PC-9 (cell line): ENCODE results near the gene MTARC2. TPM values are rescaled to one million over a fixed set of nuclear protein-coding genes. Genes with fewer than 3 reads are reported as not detected.

Source experiments
- BruUV-seq: library from RNA; stranded (reverse); fragments of 400-500 nt; replicated peaks from 2 replicates; lab custom pipeline; 2021; lab: Mats Ljungman, UMichigan
- CTCF ChIA-PET: fragments of 300-600 bp; sonication (Branson Sonifier 250); formaldehyde crosslinking; loops from one replicate; lab custom pipeline; 2022; ENCODE audit warnings: antibody characterized with exemption; lab: Charles Lee
- POLR2A ChIA-PET: fragments of 300-600 bp; sonication (Branson Sonifier 250); formaldehyde crosslinking; loops from one replicate; lab custom pipeline; 2022; ENCODE audit warnings: antibody characterized with exemption; ENCODE audit not compliant: unreplicated experiment; lab: Charles Lee
- DNase-seq, 2 experiments: peaks; one replicate each; pipeline versions ENCODE4 v3.0.0 to v3.0.0-alpha.2; 2015 to 2022; ENCODE audit warnings: mixed read lengths in 1 of 2
- H2AFZ ChIP-seq: fragments of 200-600 bp; sonication (generic); 2 replicates; pipeline ENCODE4 v1.8.1; 2017; ENCODE audit warnings: antibody characterized with exemption
- H3F3A ChIP-seq: fragments of 200-600 bp; sonication (generic); 2 replicates; pipeline ENCODE4 v1.8.1; 2017; ENCODE audit warnings: antibody characterized with exemption, mild to moderate bottlenecking, low read depth; ENCODE audit not compliant: insufficient read depth
- H3K27ac ChIP-seq: fragments of 200-600 bp; sonication (generic); 2 replicates; pipeline ENCODE4 v1.6.1; 2016; ENCODE audit warnings: mixed run types
- H3K27me3 ChIP-seq: fragments of 200-600 bp; sonication (generic); 2 replicates; pipeline ENCODE4 v1.6.1; 2016; ENCODE audit warnings: low read depth, mixed run types; ENCODE audit not compliant: insufficient read depth
- H3K36me3 ChIP-seq: fragments of 200-600 bp; sonication (generic); 2 replicates; pipeline ENCODE4 v1.6.1; 2016; ENCODE audit warnings: low read depth, mixed run types
- H3K4me1 ChIP-seq: fragments of 200-600 bp; sonication (generic); replicated peaks from 2 replicates; pipeline ENCODE4 v1.6.1; 2016; ENCODE audit warnings: mixed run types; ENCODE audit not compliant: insufficient read depth
- H3K4me2 ChIP-seq: fragments of 200-600 bp; sonication (generic); 2 replicates; pipeline ENCODE4 v1.6.1; 2017; ENCODE audit warnings: mixed run types
- H3K4me3 ChIP-seq: fragments of 200-600 bp; sonication (generic); 2 replicates; pipeline ENCODE4 v1.6.1; 2016; ENCODE audit warnings: mixed run types
- H3K79me2 ChIP-seq: fragments of 200-600 bp; sonication (generic); 2 replicates; pipeline ENCODE4 v1.6.1; 2017; ENCODE audit warnings: low read depth, mixed run types
- H3K9me2 ChIP-seq: fragments of 200-600 bp; sonication (generic); 2 replicates; pipeline ENCODE4 v1.8.1; 2017; ENCODE audit warnings: mild to moderate bottlenecking; ENCODE audit not compliant: insufficient read depth
- H3K9me3 ChIP-seq: fragments of 200-600 bp; sonication (generic); 2 replicates; pipeline ENCODE4 v1.8.1; 2016; ENCODE audit warnings: low read depth; ENCODE audit not compliant: insufficient read depth
- H4K20me1 ChIP-seq: fragments of 200-600 bp; sonication (generic); 2 replicates; pipeline ENCODE4 v1.8.1; 2017; ENCODE audit not compliant: insufficient read depth
- EZH2 ChIP-seq: fragments of 200-600 bp; sonication (generic); IDR thresholded peaks from 2 replicates; pipeline ENCODE4 v1.8.0; 2017; ENCODE audit warnings: antibody characterized with exemption, low read depth
- intact Hi-C: fragments of 100-400 bp; cut with micrococcal nuclease; formaldehyde crosslinking; loops from one replicate; pipeline ENCODE4 v1.10.0; 2022; ENCODE audit not compliant: unreplicated experiment
- total RNA-seq: library from RNA; stranded (reverse); gene quantifications from 2 replicates; pipeline ENCODE4 v1.2.3, GENCODE V29; 2021
- TF ChIP-seq, protein P1 (sequence below): fragments of 200-600 bp; sonication (generic); conservative IDR thresholded peaks from 2 replicates; pipeline ENCODE4 v1.6.1; 2017; ENCODE audit warnings: mixed run types, antibody characterized with exemption, mild to moderate bottlenecking, moderate library complexity

Gene MTARC2
- total RNA-seq, 1 experiment from 2014 or later: 23.1 TPM

DNA sequence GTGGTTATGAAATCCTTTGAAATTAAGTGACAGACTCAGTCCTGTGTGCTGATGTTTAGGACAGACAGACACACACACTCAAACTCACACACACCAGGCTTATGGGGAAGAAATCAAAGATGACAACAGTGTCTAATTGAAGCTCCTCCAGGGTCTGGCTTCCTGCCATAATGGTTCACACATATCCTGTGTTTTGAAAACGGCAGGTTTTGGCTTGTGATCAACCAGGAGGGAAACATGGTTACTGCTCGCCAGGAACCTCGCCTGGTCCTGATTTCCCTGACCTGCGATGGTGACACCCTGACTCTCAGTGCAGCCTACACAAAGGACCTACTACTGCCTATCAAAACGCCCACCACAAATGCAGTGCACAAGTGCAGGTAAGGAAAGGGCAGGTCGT is 43.2 kb downstream of the MTARC2 start:
- Histone ChIP-seq H3K4me2 (no peak overlapping the region), H3K4me3 (no peak overlapping the region), H3K27ac (no peak overlapping the region), H3K27me3 (no peaks in the 10 kb centered on the region), H3K9me3 (no peaks in the 10 kb centered on the region), H4K20me1 (no peaks in the 10 kb centered on the region), H3F3A (peaks cover 23% of the 10 kb centered on the region), H3K36me3 (no peaks in the 10 kb centered on the region), H3K4me1 (peaks cover 18% of the 10 kb centered on the region), H2AFZ (no peak overlapping the region), H3K79me2 (no peaks in the 10 kb centered on the region; the same call in 1 of the 2 replicates), H3K9me2 (no peaks in the 10 kb centered on the region)
- no peak for DNase-seq
- CTCF ChIA-PET: no interaction called here
- POLR2A ChIA-PET: no interaction called here
- TF ChIP-seq, protein P1, sequence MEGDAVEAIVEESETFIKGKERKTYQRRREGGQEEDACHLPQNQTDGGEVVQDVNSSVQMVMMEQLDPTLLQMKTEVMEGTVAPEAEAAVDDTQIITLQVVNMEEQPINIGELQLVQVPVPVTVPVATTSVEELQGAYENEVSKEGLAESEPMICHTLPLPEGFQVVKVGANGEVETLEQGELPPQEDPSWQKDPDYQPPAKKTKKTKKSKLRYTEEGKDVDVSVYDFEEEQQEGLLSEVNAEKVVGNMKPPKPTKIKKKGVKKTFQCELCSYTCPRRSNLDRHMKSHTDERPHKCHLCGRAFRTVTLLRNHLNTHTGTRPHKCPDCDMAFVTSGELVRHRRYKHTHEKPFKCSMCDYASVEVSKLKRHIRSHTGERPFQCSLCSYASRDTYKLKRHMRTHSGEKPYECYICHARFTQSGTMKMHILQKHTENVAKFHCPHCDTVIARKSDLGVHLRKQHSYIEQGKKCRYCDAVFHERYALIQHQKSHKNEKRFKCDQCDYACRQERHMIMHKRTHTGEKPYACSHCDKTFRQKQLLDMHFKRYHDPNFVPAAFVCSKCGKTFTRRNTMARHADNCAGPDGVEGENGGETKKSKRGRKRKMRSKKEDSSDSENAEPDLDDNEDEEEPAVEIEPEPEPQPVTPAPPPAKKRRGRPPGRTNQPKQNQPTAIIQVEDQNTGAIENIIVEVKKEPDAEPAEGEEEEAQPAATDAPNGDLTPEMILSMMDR: no peak
- TF ChIP-seq EZH2: no peak
- no TSS peak for BruUV-seq
- intact Hi-C loops: loop anchor here (10.0 kb wide), 1 partner anchor 746 kb away; the partner anchor contains the start of gene EPRS1

DNA sequence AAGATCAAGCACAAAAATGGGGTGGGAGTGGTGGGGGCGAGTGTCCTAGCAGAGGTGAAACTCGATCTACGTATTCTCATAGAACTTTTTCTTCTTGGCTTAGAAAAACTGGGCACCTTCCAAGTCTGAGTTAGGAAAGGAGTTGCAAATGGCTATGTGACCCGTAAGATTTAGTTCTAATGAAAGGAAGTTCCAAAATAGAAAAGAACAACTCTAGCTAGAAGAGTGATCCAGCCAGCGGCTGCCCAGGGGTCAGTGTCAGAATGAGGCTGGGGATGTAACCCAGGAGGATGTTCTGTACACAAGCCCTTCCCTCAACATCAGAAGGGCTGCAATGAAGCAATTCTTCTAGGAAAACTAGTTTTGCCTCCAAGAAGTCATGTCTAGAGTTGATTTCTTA is 43.8 kb downstream of the MTARC2 start:
- no peak for DNase-seq
- TF ChIP-seq, protein P1: no peak
- TF ChIP-seq EZH2: no peak
- POLR2A ChIA-PET: no interaction called here

DNA sequence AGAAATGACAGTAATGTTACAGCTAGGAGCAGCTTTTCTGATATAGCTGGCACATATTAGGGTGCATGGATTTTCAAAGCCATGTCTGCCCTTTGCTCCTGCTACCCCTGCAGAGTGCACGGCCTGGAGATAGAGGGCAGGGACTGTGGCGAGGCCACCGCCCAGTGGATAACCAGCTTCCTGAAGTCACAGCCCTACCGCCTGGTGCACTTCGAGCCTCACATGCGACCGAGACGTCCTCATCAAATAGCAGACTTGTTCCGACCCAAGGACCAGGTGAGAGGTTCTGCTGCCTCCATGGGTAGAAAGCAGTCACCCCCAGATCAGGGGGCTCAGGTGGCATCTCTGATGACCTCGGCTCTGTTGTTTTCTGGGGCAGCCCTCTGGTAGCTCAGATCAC is 48.4 kb downstream of the MTARC2 start:
- H3K9me3 ChIP-seq: no peaks in the 10 kb centered on the region
- POLR2A ChIA-PET: no interaction called here
- H3K4me2 ChIP-seq: no peak overlapping the region
- H4K20me1 ChIP-seq: no peaks in the 10 kb centered on the region
- H3K79me2 ChIP-seq: no peaks in the 10 kb centered on the region
- no peak for DNase-seq
- H3K4me1 ChIP-seq: peaks cover 19% of the 10 kb centered on the region
- no peak overlapping the region for H3K4me3 ChIP-seq
- no TSS peak for BruUV-seq
- H3K9me2 ChIP-seq: no peaks in the 10 kb centered on the region
- H3K27me3 ChIP-seq: no peaks in the 10 kb centered on the region
- H2AFZ ChIP-seq: no peak overlapping the region
- intact Hi-C loops: loop anchor here (10.0 kb wide), 1 partner anchor 752 kb away; the partner anchor contains the start of gene EPRS1
- H3K36me3 ChIP-seq: no peaks in the 10 kb centered on the region
- no peak overlapping the region for H3K27ac ChIP-seq
- TF ChIP-seq, protein P1: no peak
- no peak for TF ChIP-seq EZH2
- H3F3A ChIP-seq: peaks cover 4% of the 10 kb centered on the region; the same call in 1 of the 2 replicates
- CTCF ChIA-PET: no interaction called here

More for the DNA sequence above, 43.8 kb downstream of the MTARC2 start:
- no TSS peak for BruUV-seq
- CTCF ChIA-PET: no interaction called here
- H3K9me2 ChIP-seq: no peaks in the 10 kb centered on the region
- no peak overlapping the region for H3K4me3 ChIP-seq
- intact Hi-C loops: loop anchor here (10.0 kb wide), 1 partner anchor 747 kb away; the partner anchor contains the start of gene EPRS1
- H3K36me3 ChIP-seq: no peaks in the 10 kb centered on the region
- H3K79me2 ChIP-seq: no peaks in the 10 kb centered on the region; the same call in 1 of the 2 replicates
- no peak overlapping the region for H3K4me2 ChIP-seq
- no peaks in the 10 kb centered on the region for H4K20me1 ChIP-seq
- H3K27me3 ChIP-seq: no peaks in the 10 kb centered on the region
- H3K9me3 ChIP-seq: no peaks in the 10 kb centered on the region
- no peak overlapping the region for H2AFZ ChIP-seq
- H3F3A ChIP-seq: peaks cover 17% of the 10 kb centered on the region
- no peak overlapping the region for H3K27ac ChIP-seq
- H3K4me1 ChIP-seq: peaks cover 18% of the 10 kb centered on the region
